ENCODE data around the gene GPT2.
A peak's percentile ranks its signal among the peaks of the same experiment; 100 is the strongest.

Gene GPT2, protein sequence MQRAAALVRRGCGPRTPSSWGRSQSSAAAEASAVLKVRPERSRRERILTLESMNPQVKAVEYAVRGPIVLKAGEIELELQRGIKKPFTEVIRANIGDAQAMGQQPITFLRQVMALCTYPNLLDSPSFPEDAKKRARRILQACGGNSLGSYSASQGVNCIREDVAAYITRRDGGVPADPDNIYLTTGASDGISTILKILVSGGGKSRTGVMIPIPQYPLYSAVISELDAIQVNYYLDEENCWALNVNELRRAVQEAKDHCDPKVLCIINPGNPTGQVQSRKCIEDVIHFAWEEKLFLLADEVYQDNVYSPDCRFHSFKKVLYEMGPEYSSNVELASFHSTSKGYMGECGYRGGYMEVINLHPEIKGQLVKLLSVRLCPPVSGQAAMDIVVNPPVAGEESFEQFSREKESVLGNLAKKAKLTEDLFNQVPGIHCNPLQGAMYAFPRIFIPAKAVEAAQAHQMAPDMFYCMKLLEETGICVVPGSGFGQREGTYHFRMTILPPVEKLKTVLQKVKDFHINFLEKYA

DNA sequence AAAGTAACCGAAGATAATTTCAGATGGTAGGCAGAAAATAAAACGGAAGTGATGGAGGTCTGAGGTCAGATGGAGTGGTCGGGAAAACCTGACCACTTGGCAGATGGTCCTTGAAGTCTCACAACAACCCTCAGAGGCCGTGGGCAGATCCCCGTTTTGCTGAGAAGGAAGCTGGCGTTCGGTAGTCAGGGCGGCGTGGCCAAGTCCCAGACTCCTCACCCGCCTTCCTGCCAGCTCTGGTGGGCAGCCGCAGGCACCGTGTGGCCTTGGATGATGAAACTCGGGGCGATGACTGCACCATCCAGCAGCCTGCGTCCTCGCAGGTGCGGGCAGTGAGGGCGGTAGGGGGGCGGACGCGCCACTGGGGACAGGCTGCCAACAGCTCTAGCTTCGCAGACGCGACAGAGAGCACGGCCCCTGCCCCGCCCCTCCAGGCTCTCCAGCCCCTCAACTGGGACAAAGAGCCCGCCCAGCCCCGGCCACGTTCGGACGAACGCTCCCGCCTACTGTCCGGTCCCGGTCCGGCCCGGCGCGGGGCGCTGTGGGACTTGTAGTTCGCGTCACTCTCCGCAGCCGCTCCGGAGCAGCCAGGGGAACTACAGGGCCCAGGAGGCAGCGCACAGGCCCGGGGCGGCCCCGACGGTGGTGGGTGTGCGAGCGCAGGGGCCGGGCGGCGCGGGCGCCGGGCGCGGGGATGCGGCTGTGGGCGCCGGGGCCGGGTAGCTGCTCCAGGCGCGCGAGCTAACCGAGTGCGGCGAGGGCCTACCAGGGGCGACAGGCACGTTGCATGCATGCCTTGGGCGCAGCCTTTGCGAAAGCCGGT is at the start of gene GPT2:
Gene GPT2 (plus strand): TSS at position 673 of the 823 bp plus-strand sequence. CDS start 354 bp downstream, outside the sequence.
- Histone ChIP-seq H3K9ac (ENCODE audit: low read length in 5 of 5) (peak within 1 kb of the TSS in 4 of 5 donors; percentile 77 to 83 (median 81)), H3K9me3 (ENCODE audit: control insufficient read depth in 5 of 5, low read length in 5 of 5) (no peaks in the 10 kb centered on the region), H3K4me1 (ENCODE audit: control insufficient read depth in 5 of 5, insufficient read depth in 5 of 5, low read length in 5 of 5) (peaks cover 0 to 61% (median 49%) of the 10 kb centered on the region in 5 donors), H3K27ac (ENCODE audit: low read depth, low read length) (peak within 1 kb of the TSS; percentile 94), H3K27me3 (ENCODE audit: control insufficient read depth in 5 of 5, insufficient read depth in 4 of 5, low read length in 5 of 5) (no peaks in the 10 kb centered on the region), H3K36me3 (ENCODE audit: control insufficient read depth in 5 of 5, insufficient read depth in 5 of 5, low read length in 5 of 5) (no peaks in the 10 kb centered on the region), H3K4me3 (ENCODE audit: low read depth in 1 of 5, low read length in 5 of 5) (peak within 1 kb of the TSS; percentile 71 to 96 (median 92))

DNA sequence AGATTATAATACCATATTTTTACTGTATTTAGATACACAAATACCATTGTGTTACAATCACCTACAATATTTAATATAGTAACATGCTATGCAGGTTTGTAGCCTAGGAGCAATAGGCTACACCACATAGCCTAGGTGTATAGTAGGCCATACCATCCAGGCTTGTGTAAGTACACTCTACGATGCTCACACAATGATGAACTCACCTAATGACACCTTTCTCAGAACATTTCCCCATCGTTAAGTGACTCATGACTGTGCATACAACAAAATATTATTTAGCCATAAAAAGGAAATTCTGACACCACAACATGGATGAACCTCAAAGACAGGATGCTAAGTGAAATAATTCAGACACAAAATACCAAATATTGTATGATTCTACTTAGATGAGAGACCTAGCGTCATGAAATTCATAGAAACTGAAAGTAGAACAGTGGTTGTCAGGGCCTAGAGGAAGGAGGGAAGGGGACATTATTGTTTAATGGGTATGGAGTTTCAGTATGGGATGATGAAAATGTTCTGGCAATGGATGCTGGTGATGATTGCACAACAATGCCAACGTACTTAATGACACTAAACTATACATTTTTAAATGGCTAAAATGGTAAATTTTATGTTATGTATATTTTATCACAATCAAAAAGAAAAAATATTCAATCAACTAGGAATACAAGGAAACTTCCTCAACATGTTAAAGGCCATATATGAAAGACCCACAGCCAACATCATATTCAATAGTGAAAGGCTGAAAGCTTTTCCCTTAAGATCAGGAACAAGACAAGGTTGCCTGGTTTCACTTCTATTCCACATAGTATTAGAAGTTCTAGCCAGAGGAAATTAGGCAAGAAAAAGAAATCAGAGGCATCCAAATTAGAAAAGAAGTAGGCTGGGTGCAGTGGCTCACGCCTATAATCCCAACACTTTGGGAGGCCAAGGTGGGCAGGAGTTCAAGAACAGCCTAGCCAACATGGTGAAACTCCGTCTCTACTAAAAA is 47.3 kb upstream of the GPT2 start:
- Histone ChIP-seq H3K4me3 (ENCODE audit: low read depth in 1 of 5, low read length in 5 of 5) (no peak overlapping the region), H3K9me3 (ENCODE audit: control insufficient read depth in 5 of 5, low read length in 5 of 5) (no peaks in the 10 kb centered on the region), H3K36me3 (ENCODE audit: control insufficient read depth in 5 of 5, insufficient read depth in 5 of 5, low read length in 5 of 5) (no peaks in the 10 kb centered on the region), H3K4me1 (ENCODE audit: control insufficient read depth in 5 of 5, insufficient read depth in 5 of 5, low read length in 5 of 5) (no peaks in the 10 kb centered on the region), H3K27ac (ENCODE audit: low read depth, low read length) (no peak overlapping the region), H3K27me3 (ENCODE audit: control insufficient read depth in 5 of 5, insufficient read depth in 4 of 5, low read length in 5 of 5) (no peaks in the 10 kb centered on the region), H3K9ac (ENCODE audit: low read length in 5 of 5) (no peak overlapping the region)

DNA sequence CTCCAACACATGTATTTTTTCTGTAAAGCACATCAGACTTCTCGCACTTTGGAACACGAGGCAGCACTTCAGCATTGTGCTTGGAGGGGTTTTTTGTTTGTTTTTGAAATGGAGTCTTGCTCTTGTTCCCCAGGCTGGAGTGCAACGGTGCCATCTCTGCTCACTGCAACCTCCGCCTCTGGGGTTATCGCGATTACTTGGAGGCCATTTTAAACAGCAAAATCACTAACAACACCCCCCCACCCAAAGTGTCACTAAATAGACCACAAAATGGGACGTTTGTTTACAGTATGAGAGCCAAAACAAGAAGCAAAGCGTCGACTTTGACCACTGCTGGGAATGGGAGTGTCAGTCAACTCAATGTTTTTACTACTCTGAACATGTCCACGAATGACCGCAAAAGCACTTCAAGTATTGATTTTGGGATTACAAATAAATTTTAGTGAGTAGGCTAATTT is 44.1 kb upstream of the GPT2 start:
- peaks cover 0 to 5% (median 3%) of the 10 kb centered on the region in 5 donors for H3K4me1 ChIP-seq (ENCODE audit: control insufficient read depth in 5 of 5, insufficient read depth in 5 of 5, low read length in 5 of 5)
- H3K36me3 ChIP-seq (ENCODE audit: control insufficient read depth in 5 of 5, insufficient read depth in 5 of 5, low read length in 5 of 5), result no peaks in the 10 kb centered on the region
- no peak overlapping the region for H3K4me3 ChIP-seq (ENCODE audit: low read depth in 1 of 5, low read length in 5 of 5)
- H3K9ac ChIP-seq (ENCODE audit: low read length in 5 of 5), result no peak overlapping the region
- no peak overlapping the region for H3K27ac ChIP-seq (ENCODE audit: low read depth, low read length)
- H3K9me3 ChIP-seq (ENCODE audit: control insufficient read depth in 5 of 5, low read length in 5 of 5), result peaks cover 0 to 4% (median 0%) of the 10 kb centered on the region in 5 donors
- peaks cover 4 to 10% (median 6%) of the 10 kb centered on the region in 5 donors for H3K27me3 ChIP-seq (ENCODE audit: control insufficient read depth in 5 of 5, insufficient read depth in 4 of 5, low read length in 5 of 5)

DNA sequence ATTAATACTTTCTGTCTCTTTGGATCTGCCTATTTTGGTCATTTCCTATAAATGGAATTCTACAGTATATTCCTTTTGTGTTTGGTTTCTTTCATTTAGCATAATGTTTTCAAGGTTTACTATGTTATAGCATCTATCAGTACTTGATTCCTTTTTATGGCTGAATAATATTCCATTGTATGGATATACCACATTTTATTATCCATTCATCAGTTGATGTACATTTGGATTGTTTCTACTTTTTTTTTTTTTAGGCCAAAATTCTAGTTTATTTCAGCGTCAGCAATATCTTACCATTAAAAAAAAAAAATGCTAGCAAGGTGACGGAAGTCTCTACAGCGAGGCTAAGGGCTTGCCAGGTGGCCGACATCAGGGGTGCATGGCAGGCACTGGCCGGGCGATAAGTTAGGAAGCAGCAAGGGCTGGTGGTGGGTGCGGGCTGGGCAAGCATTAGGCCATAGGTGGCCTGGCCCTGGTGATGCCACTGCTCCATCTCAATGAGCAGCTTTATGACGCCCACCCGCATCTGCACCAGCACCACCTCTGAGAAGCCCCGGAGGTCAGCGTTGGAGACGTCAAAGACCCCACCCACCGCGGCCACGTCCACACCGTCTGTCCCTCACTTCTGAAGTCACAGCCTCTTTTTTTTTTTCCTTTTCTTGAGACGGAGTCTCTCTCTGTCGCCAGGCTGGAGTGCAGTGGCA is 41.8 kb upstream of the GPT2 start:
- H3K9ac ChIP-seq (ENCODE audit: low read length in 5 of 5), result no peak overlapping the region
- no peaks in the 10 kb centered on the region for H3K36me3 ChIP-seq (ENCODE audit: control insufficient read depth in 5 of 5, insufficient read depth in 5 of 5, low read length in 5 of 5)
- peaks cover 0 to 4% (median 0%) of the 10 kb centered on the region in 5 donors for H3K9me3 ChIP-seq (ENCODE audit: control insufficient read depth in 5 of 5, low read length in 5 of 5)
- H3K4me3 ChIP-seq (ENCODE audit: low read depth in 1 of 5, low read length in 5 of 5), result no peak overlapping the region
- H3K4me1 ChIP-seq (ENCODE audit: control insufficient read depth in 5 of 5, insufficient read depth in 5 of 5, low read length in 5 of 5), result peaks cover 0 to 5% (median 3%) of the 10 kb centered on the region in 5 donors
- peaks cover 4 to 14% (median 6%) of the 10 kb centered on the region in 5 donors for H3K27me3 ChIP-seq (ENCODE audit: control insufficient read depth in 5 of 5, insufficient read depth in 4 of 5, low read length in 5 of 5)
- no peak overlapping the region for H3K27ac ChIP-seq (ENCODE audit: low read depth, low read length)

DNA sequence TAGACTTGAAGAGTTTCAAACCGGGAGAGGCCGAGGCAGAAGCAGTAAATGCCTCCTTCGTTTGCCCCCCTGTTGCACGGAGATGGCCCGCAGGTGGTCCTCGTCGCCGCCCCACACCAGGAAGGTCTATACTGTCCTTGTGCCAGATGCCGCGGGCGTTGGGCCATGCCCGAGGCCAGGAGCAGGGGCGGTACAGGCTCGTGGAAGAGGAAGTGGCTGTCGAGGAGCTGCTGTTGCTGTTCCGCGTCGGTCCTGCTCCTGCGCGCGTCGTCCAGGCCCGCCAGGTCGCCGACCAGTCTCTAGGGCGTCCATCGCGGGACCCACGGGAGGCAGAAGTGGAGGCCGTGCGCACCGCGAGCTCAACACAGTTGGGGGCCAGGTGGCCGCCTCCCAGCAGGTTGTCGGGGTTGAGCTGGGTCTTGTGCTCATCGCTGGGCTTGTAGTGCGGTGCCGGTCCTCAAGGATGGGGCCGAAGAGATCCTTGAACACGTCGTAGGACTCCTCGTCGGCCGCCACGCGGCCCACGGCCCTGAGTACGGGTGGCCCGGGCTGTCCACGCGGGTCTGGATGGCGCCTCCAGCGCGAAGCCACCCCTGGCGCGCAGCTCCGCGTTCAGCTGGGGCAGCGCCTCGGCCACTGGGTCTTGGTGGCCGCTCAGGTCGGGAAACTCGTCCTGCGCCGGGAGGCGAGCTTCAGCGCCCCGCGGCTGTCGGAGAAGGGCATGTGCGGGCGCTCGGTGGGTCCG is 40.1 kb upstream of the GPT2 start:
- Histone ChIP-seq H3K9me3 (ENCODE audit: control insufficient read depth in 5 of 5, low read length in 5 of 5) (peaks cover 0 to 4% (median 0%) of the 10 kb centered on the region in 5 donors), H3K4me1 (ENCODE audit: control insufficient read depth in 5 of 5, insufficient read depth in 5 of 5, low read length in 5 of 5) (peaks cover 0 to 5% (median 3%) of the 10 kb centered on the region in 5 donors), H3K9ac (ENCODE audit: low read length in 5 of 5) (no peak overlapping the region), H3K27ac (ENCODE audit: low read depth, low read length) (no peak overlapping the region), H3K4me3 (ENCODE audit: low read depth in 1 of 5, low read length in 5 of 5) (peak overlapping the region in 2 of 5 donors; percentile 6 to 21), H3K27me3 (ENCODE audit: control insufficient read depth in 5 of 5, insufficient read depth in 4 of 5, low read length in 5 of 5) (peaks cover 4 to 14% (median 6%) of the 10 kb centered on the region in 5 donors), H3K36me3 (ENCODE audit: control insufficient read depth in 5 of 5, insufficient read depth in 5 of 5, low read length in 5 of 5) (no peaks in the 10 kb centered on the region)

DNA sequence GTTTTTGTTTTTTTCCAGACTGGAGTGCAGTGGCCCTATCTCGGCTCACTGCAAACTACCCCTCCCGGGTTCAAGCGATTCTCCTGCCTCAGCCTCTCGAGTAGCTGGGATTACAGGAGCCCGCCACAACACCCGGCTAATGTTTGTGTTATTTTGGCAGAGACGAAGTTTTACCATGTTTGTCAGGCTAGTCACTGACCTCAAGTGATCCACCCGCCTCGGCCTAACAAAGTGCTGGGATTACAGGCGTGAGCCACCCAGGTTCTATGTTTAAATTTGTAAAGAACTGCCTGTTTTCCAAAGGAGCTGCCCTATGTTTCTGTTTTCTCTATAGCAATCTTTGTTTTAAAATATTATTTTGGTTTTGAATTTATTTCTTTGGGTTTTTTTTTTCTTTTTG is 39.4 kb upstream of the GPT2 start:
- Histone ChIP-seq H3K4me3 (ENCODE audit: low read depth in 1 of 5, low read length in 5 of 5) (no peak overlapping the region), H3K27ac (ENCODE audit: low read depth, low read length) (no peak overlapping the region), H3K9ac (ENCODE audit: low read length in 5 of 5) (no peak overlapping the region), H3K27me3 (ENCODE audit: control insufficient read depth in 5 of 5, insufficient read depth in 4 of 5, low read length in 5 of 5) (peaks cover 4 to 14% (median 6%) of the 10 kb centered on the region in 5 donors), H3K36me3 (ENCODE audit: control insufficient read depth in 5 of 5, insufficient read depth in 5 of 5, low read length in 5 of 5) (no peaks in the 10 kb centered on the region), H3K9me3 (ENCODE audit: control insufficient read depth in 5 of 5, low read length in 5 of 5) (peaks cover 0 to 4% (median 0%) of the 10 kb centered on the region in 5 donors), H3K4me1 (ENCODE audit: control insufficient read depth in 5 of 5, insufficient read depth in 5 of 5, low read length in 5 of 5) (peaks cover 0 to 5% (median 3%) of the 10 kb centered on the region in 5 donors)

DNA sequence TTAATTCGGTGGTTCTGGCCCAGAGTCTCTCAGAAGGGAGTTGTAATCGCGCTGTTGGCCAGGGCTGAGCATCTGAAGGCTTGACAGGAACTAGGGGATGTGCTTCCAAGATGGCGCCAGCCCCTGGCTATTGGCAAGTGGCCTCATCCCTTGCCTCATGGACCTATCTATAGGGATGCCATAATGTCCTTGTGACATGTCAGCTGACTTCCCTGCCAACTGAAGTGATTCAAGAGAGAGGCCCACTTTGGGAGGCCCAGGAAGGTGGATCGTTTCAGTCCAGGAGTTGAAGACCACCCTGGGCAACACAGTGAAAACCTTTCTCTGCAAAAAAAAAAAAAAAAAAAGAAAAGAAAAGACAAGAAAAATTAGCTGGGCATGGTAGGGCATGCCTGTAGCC is 38.2 kb upstream of the GPT2 start:
- peaks cover 0 to 5% (median 3%) of the 10 kb centered on the region in 5 donors for H3K4me1 ChIP-seq (ENCODE audit: control insufficient read depth in 5 of 5, insufficient read depth in 5 of 5, low read length in 5 of 5)
- H3K9me3 ChIP-seq (ENCODE audit: control insufficient read depth in 5 of 5, low read length in 5 of 5), result peaks cover 0 to 4% (median 0%) of the 10 kb centered on the region in 5 donors
- H3K27me3 ChIP-seq (ENCODE audit: control insufficient read depth in 5 of 5, insufficient read depth in 4 of 5, low read length in 5 of 5), result peaks cover 4 to 14% (median 6%) of the 10 kb centered on the region in 5 donors
- no peak overlapping the region for H3K9ac ChIP-seq (ENCODE audit: low read length in 5 of 5)
- no peak overlapping the region for H3K27ac ChIP-seq (ENCODE audit: low read depth, low read length)
- H3K36me3 ChIP-seq (ENCODE audit: control insufficient read depth in 5 of 5, insufficient read depth in 5 of 5, low read length in 5 of 5), result no peaks in the 10 kb centered on the region
- no peak overlapping the region for H3K4me3 ChIP-seq (ENCODE audit: low read depth in 1 of 5, low read length in 5 of 5)
